Hematopoietic multipotent progenitor cell treated with erythropoietin and hydrocortisone succinate and interleukin-3 and kit ligand, for 17 days (in vitro differentiated cells): Measurements from ENCODE around the gene LDLRAD4.
A peak's percentile ranks its signal among the peaks of the same experiment; 100 is the strongest.

Experiments
- DNase-seq: peaks from one replicate; pipeline ENCODE4 v3.0.0-alpha.2; 2015; ENCODE audit warnings: low spot score

The LDLRAD4 gene

GRCh38 chr18:13550418-13551304, 332.1 kb downstream of the LDLRAD4 start:
- DNase-seq: no peak

- no peak for DNase-seq
Measured at GRCh38 chr18:13551305-13551603, 332.7 kb downstream of the LDLRAD4 start.

GRCh38 chr18:13551841-13552733, 333.5 kb downstream of the LDLRAD4 start:
- no peak for DNase-seq

GRCh38 chr18:13553449-13553848, 334.9 kb downstream of the LDLRAD4 start:
- DNase-seq: no peak

GRCh38 chr18:13555192-13555591, 336.6 kb downstream of the LDLRAD4 start:
- DNase-seq: no peak

- no peak for DNase-seq
Measured at GRCh38 chr18:13555865-13556264, 337.3 kb downstream of the LDLRAD4 start.

- DNase-seq: no peak
Measured at GRCh38 chr18:13556502-13556901, 337.9 kb downstream of the LDLRAD4 start.

GRCh38 chr18:13558124-13558523, 339.6 kb downstream of the LDLRAD4 start:
- peak; percentile 23 for DNase-seq

GRCh38 chr18:13558790-13559189, 340.2 kb downstream of the LDLRAD4 start:
- DNase-seq: no peak

- DNase-seq: peak; percentile 16
Measured at GRCh38 chr18:13559754-13560153, 341.2 kb downstream of the LDLRAD4 start.

GRCh38 chr18:13560306-13560705, 341.7 kb downstream of the LDLRAD4 start:
- no peak for DNase-seq

GRCh38 chr18:13562494-13563029, 344.0 kb downstream of the LDLRAD4 start:
- DNase-seq: no peak

- no peak for DNase-seq
Measured at GRCh38 chr18:13563390-13563805, 344.8 kb downstream of the LDLRAD4 start.

GRCh38 chr18:13564579-13564978, 346.0 kb downstream of the LDLRAD4 start:
- no peak for DNase-seq

GRCh38 chr18:13565228-13565627, 346.7 kb downstream of the LDLRAD4 start:
- no peak for DNase-seq

GRCh38 chr18:13566941-13567746, 348.6 kb downstream of the LDLRAD4 start:
- DNase-seq: no peak

- no peak for DNase-seq
Measured at GRCh38 chr18:13568443-13569392, 350.2 kb downstream of the LDLRAD4 start.

- DNase-seq: no peak
Measured at GRCh38 chr18:13570216-13570615, 351.7 kb downstream of the LDLRAD4 start.

- DNase-seq: no peak
Measured at GRCh38 chr18:13570856-13571495, 352.4 kb downstream of the LDLRAD4 start.

- DNase-seq: no peak
Measured at GRCh38 chr18:13572148-13572547, 353.6 kb downstream of the LDLRAD4 start.
